Measurements from ENCODE around the gene ZNF350.
"Not testable (repeated sequence)": the region's sequence is repeated elsewhere in the genome, so short reads cannot be mapped to it uniquely, and the experiment has no call there.

The ZNF350 gene

DNA sequence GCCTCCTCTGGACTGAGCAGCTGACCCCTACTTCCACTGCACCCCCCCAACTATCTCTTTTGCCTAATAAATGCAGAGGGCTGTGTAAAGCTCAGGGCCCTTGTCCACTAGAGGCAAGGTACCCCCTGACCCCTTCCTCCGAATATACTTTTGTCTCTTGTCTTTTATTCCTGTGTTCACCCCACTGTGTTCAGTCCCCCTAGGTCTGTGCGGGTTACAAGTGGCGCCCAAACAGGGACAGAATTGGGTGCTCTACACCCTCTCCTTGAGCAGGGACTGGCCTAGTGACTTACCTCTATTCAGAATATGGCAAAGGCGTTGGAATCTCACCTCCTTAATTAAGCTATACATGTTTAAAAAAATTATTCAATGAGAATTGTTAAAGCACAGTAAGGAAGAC is 15.0 kb downstream of the ZNF350 start:
- no peaks in the 10 kb centered on the region for H3K27me3 ChIP-seq (ENCODE audit: control insufficient read depth, insufficient read depth, low read length)
- H3K27ac ChIP-seq (ENCODE audit: low read depth, low read length): no peak overlapping the region
- no peak overlapping the region for H3K9ac ChIP-seq (ENCODE audit: low read length)
- no peaks in the 10 kb centered on the region for H3K4me1 ChIP-seq (ENCODE audit: control insufficient read depth, insufficient read depth, low read length)
- no peak overlapping the region for H3K4me3 ChIP-seq (ENCODE audit: low read depth, low read length)
- peaks cover 78% of the 10 kb centered on the region for H3K36me3 ChIP-seq (ENCODE audit: control insufficient read depth, insufficient read depth, low read length)
- H3K9me3 ChIP-seq (ENCODE audit: control insufficient read depth, insufficient read depth, low read depth, low read length): peaks cover 93% of the 10 kb centered on the region

DNA sequence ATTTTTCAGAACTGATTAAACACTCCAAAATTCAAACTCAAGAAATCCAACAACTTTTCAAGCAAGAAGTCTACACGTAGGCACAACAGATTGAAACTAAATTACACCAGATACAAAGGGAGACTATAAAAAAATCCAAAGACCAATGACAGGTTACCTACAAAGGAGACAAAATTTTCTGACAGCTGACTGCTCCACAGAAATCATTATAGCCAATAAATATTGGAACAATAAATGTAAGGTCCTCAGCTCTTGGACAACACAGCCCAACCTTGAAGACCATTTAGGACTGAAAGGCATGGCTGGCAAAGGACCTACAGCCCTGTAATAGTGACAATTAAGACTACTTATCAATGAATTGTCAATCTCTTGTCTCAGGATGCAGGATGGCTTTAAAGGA is 15.9 kb downstream of the ZNF350 start:
- Histone ChIP-seq H3K4me3 (ENCODE audit: low read depth, low read length) (no peak overlapping the region), H3K4me1 (ENCODE audit: control insufficient read depth, insufficient read depth, low read length) (no peaks in the 10 kb centered on the region), H3K9me3 (ENCODE audit: control insufficient read depth, insufficient read depth, low read depth, low read length) (peaks cover 91% of the 10 kb centered on the region), H3K36me3 (ENCODE audit: control insufficient read depth, insufficient read depth, low read length) (peaks cover 81% of the 10 kb centered on the region), H3K9ac (ENCODE audit: low read length) (no peak overlapping the region), H3K27ac (ENCODE audit: low read depth, low read length) (no peak overlapping the region), H3K27me3 (ENCODE audit: control insufficient read depth, insufficient read depth, low read length) (no peaks in the 10 kb centered on the region)

DNA sequence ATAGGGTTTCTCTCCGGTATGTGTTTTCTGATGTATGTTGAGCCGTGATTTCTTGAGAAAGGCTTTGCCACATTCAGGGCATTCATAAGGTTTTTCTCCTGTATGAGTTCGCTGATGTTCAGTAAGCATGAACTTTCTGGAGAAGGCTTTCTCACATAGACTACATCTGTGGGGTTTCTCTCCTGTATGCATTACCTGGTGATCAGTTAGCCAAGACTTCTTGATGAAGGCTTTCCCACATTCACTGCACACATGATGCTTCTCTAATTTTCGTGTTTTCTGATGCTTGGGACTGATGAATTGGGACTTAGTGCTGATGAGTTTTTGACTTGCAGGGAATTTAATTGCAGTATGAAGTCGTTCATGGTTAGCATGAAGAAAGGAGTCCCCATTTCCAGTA is 21.1 kb downstream of the ZNF350 start:
- Histone ChIP-seq H3K27me3 (ENCODE audit: control insufficient read depth, insufficient read depth, low read length) (no peaks in the 10 kb centered on the region), H3K9me3 (ENCODE audit: control insufficient read depth, insufficient read depth, low read depth, low read length) (peaks cover 79% of the 10 kb centered on the region), H3K36me3 (ENCODE audit: control insufficient read depth, insufficient read depth, low read length) (peaks cover 62% of the 10 kb centered on the region), H3K4me3 (ENCODE audit: low read depth, low read length) (no peak overlapping the region), H3K9ac (ENCODE audit: low read length) (no peak overlapping the region), H3K4me1 (ENCODE audit: control insufficient read depth, insufficient read depth, low read length) (peaks cover 2% of the 10 kb centered on the region; the same call in 1 of the 2 replicates), H3K27ac (ENCODE audit: low read depth, low read length) (no peak overlapping the region)

DNA sequence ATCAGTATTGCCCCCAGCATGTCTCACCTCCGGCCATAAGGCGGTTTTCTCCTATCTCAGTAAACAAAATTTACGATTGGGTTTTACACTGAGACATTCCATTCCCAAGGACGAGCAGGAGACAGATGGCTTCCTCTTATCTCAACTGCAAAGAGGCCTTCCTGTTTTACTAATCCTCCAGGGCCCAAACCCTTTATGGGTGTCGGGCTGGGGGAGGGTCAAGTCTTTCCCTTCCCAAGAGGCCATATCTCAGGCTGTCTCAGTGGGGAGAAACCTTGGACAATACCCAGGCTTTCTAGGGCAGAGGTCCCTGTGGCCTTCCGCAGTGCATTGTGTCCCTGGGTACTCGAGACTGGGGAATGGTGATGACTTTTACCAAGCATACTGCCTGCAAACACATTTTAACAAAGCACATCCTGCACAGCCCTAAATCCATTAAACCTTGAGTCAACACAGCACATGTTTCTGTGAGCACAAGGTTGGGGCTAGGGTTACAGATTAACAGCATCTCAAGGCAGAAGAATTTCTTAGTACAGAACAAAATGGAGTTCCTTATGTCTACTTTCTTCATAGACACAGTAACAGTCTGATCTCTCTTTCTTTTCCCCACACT is 25.9 kb downstream of the ZNF350 start:
- not testable (repeated sequence) for H3K27ac ChIP-seq (ENCODE audit: low read depth, low read length); H3K4me1 ChIP-seq (ENCODE audit: control insufficient read depth, insufficient read depth, low read length); H3K27me3 ChIP-seq (ENCODE audit: control insufficient read depth, insufficient read depth, low read length); H3K4me3 ChIP-seq (ENCODE audit: low read depth, low read length)
- peaks cover 41% of the 10 kb centered on the region for H3K9me3 ChIP-seq (ENCODE audit: control insufficient read depth, insufficient read depth, low read depth, low read length)
- H3K36me3 ChIP-seq (ENCODE audit: control insufficient read depth, insufficient read depth, low read length): peaks cover 22% of the 10 kb centered on the region
- peak overlapping the region; percentile 44 for H3K9ac ChIP-seq (ENCODE audit: low read length)

DNA sequence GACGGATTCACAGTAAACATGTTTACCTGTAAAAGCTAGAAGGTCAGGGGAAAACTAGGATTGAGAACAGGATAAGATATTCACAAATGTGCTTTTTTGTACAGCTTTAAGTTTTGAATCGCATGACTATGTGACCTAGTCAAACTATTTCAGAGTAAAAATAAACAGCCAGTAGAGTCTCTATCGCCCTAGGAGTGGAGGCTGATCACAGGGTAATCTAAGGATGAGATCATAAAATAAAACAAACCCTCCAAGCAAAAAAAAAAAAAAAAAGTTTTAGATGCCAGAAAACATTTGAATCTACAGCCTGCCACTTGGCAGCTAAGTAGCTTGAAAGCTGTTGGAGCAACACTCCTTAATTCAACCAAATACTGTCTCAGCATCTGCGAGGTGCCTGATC is 26.8 kb downstream of the ZNF350 start:
- no peak overlapping the region; the same call in 1 of the 2 replicates for H3K27ac ChIP-seq (ENCODE audit: low read depth, low read length)
- H3K4me3 ChIP-seq (ENCODE audit: low read depth, low read length): no peak overlapping the region
- peaks cover 35% of the 10 kb centered on the region for H3K9me3 ChIP-seq (ENCODE audit: control insufficient read depth, insufficient read depth, low read depth, low read length)
- no peaks in the 10 kb centered on the region for H3K27me3 ChIP-seq (ENCODE audit: control insufficient read depth, insufficient read depth, low read length)
- H3K4me1 ChIP-seq (ENCODE audit: control insufficient read depth, insufficient read depth, low read length): peaks cover 2% of the 10 kb centered on the region; the same call in 1 of the 2 replicates
- peaks cover 12% of the 10 kb centered on the region for H3K36me3 ChIP-seq (ENCODE audit: control insufficient read depth, insufficient read depth, low read length)
- H3K9ac ChIP-seq (ENCODE audit: low read length): no peak overlapping the region

DNA sequence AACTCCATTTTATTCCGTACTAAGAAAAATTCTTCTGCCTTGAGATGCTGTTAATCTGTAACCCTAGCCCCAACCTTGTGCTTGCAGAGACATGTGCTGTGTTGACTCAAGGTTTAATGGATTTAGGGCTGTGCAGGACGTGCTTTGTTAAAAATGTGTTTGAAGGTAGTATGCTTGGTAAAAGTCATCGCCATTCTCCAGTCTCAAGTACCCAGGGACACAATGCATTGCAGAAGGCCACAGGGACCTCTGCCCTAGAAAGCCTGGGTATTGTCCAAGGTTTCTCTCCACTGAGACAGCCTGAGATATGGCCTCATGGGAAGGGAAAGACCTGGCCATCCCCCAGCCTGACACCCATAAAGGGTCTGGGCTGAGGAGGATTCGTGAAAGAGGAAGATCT is 28.8 kb downstream of the ZNF350 start:
- not testable (repeated sequence) for H3K27ac ChIP-seq (ENCODE audit: low read depth, low read length); H3K9ac ChIP-seq (ENCODE audit: low read length)

DNA sequence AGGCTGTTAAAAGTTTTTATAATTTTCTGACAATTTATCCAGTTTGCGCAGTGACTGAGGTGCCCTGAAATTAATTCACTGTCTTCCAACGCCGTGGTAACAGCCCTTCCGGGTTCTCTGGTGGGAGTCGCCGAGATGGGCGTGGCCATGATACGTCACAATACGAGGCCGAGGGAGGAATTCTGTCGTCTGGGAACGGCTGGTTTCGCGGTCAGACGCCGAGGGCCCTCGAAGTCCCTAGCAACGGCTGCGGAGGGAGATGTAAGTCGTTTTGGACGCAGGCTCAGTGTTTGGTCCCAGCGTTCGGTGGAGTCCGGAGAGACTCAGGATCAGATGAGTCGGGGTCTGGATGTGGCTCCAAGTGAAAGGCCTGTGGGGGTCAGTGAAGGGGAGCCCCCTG is 37.7 kb downstream of the ZNF350 start:
- Histone ChIP-seq H3K36me3 (ENCODE audit: control insufficient read depth, insufficient read depth, low read length) (peaks cover 25% of the 10 kb centered on the region), H3K9me3 (ENCODE audit: control insufficient read depth, insufficient read depth, low read depth, low read length) (peaks cover 81% of the 10 kb centered on the region), H3K4me1 (ENCODE audit: control insufficient read depth, insufficient read depth, low read length) (no peaks in the 10 kb centered on the region), H3K4me3 (ENCODE audit: low read depth, low read length) (no peak overlapping the region), H3K27ac (ENCODE audit: low read depth, low read length) (no peak overlapping the region), H3K27me3 (ENCODE audit: control insufficient read depth, insufficient read depth, low read length) (no peaks in the 10 kb centered on the region), H3K9ac (ENCODE audit: low read length) (no peak overlapping the region)

More for the DNA sequence above, 28.8 kb downstream of the ZNF350 start:
- H3K4me3 ChIP-seq (ENCODE audit: low read depth, low read length); H3K4me1 ChIP-seq (ENCODE audit: control insufficient read depth, insufficient read depth, low read length); H3K27me3 ChIP-seq (ENCODE audit: control insufficient read depth, insufficient read depth, low read length); H3K36me3 ChIP-seq (ENCODE audit: control insufficient read depth, insufficient read depth, low read length): not testable (repeated sequence)
- peaks cover 24% of the 10 kb centered on the region; the same call in 1 of the 2 replicates for H3K9me3 ChIP-seq (ENCODE audit: control insufficient read depth, insufficient read depth, low read depth, low read length)

DNA sequence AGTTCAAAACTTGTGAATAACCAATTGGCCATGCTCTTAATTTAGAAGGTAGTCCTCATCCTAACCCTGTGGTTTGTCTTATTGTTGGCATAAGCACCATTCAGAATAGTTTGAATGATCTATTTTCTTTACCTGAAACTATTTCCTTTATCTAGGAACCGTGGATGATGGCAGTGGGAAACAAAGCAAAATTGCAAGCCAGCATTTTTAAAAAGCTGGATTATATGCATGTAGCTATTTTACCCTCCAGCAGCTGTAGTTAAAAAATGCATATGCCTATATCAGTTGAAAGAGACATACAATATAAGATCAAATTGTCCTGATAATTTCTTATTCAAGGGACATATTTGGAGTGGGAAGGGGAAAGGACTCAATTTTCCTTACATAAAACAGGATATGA is 40.0 kb downstream of the ZNF350 start:
- H3K4me3 ChIP-seq (ENCODE audit: low read depth, low read length): no peak overlapping the region
- H3K9ac ChIP-seq (ENCODE audit: low read length): no peak overlapping the region
- H3K9me3 ChIP-seq (ENCODE audit: control insufficient read depth, insufficient read depth, low read depth, low read length): peaks cover 93% of the 10 kb centered on the region
- peaks cover 48% of the 10 kb centered on the region for H3K36me3 ChIP-seq (ENCODE audit: control insufficient read depth, insufficient read depth, low read length)
- H3K4me1 ChIP-seq (ENCODE audit: control insufficient read depth, insufficient read depth, low read length): no peaks in the 10 kb centered on the region
- H3K27ac ChIP-seq (ENCODE audit: low read depth, low read length): no peak overlapping the region
- no peaks in the 10 kb centered on the region for H3K27me3 ChIP-seq (ENCODE audit: control insufficient read depth, insufficient read depth, low read length)

DNA sequence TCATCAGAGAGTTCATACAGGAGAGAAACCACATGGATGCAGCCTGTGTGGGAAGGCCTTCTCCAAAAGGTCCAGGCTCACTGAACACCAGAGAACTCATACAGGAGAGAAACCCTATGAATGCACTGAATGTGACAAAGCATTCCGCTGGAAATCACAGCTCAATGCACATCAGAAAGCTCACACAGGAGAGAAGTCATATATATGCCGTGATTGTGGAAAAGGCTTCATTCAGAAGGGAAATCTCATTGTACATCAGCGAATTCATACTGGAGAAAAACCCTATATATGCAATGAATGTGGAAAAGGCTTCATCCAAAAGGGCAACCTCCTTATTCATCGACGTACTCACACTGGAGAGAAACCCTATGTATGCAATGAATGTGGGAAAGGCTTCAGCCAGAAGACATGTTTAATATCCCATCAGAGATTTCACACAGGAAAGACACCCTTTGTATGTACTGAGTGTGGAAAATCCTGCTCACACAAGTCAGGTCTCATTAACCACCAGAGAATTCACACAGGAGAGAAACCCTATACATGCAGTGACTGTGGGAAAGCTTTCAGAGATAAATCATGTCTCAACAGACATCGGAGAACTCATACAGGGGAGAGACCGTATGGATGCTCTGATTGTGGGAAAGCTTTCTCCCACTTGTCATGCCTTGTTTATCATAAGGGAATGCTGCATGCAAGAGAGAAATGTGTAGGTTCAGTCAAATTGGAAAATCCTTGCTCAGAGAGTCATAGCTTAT is 41.7 kb downstream of the ZNF350 start:
- Histone ChIP-seq H3K4me3 (ENCODE audit: low read depth, low read length) (peak overlapping the region; percentile 14; the same call in 1 of the 2 replicates), H3K27me3 (ENCODE audit: control insufficient read depth, insufficient read depth, low read length) (no peaks in the 10 kb centered on the region), H3K36me3 (ENCODE audit: control insufficient read depth, insufficient read depth, low read length) (peaks cover 65% of the 10 kb centered on the region), H3K27ac (ENCODE audit: low read depth, low read length) (no peak overlapping the region), H3K9ac (ENCODE audit: low read length) (no peak overlapping the region), H3K4me1 (ENCODE audit: control insufficient read depth, insufficient read depth, low read length) (no peaks in the 10 kb centered on the region), H3K9me3 (ENCODE audit: control insufficient read depth, insufficient read depth, low read depth, low read length) (peaks cover 95% of the 10 kb centered on the region)

DNA sequence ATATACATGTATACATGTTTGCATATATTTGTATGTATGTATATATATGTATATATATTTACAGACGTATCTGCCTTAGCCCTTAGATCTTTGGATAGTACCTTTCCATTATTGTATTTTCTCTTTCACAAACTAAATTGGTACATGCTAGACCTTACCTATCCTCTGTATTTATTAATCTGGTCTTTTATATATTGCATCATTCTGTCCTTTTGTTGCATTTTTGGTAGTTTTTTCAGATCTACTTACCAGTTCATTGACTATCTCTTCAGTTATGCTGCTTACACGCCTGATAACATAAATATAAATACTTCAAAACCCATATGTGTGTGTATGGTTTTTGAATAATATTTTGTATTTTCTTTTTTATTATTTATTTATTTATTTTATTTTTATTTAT is 47.7 kb downstream of the ZNF350 start:
- H3K9me3 ChIP-seq (ENCODE audit: control insufficient read depth, insufficient read depth, low read depth, low read length): peaks cover 74% of the 10 kb centered on the region
- peaks cover 96% of the 10 kb centered on the region for H3K36me3 ChIP-seq (ENCODE audit: control insufficient read depth, insufficient read depth, low read length)
- H3K4me1 ChIP-seq (ENCODE audit: control insufficient read depth, insufficient read depth, low read length): no peaks in the 10 kb centered on the region
- no peak overlapping the region for H3K27ac ChIP-seq (ENCODE audit: low read depth, low read length)
- H3K4me3 ChIP-seq (ENCODE audit: low read depth, low read length): no peak overlapping the region
- H3K27me3 ChIP-seq (ENCODE audit: control insufficient read depth, insufficient read depth, low read length): no peaks in the 10 kb centered on the region
- H3K9ac ChIP-seq (ENCODE audit: low read length): no peak overlapping the region

DNA sequence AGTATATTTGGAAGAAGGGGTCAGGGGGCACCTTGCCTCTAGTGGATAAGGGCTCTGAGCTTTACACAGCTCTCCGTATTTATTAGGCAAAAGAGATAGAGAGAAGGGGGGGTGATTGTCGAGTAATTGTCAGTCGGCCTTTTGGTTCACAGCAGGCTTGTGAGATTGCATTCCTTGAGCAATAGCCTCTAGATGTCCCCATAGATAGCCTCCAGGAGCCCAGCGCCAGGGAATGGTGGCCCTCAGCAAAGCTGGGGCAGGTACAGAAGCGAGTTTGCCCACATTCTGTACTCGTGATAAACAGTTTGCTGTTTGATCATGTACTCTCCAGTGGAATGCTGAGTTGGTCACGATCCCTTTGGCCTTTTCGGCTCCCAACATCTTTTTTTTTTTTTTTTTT is 54.7 kb downstream of the ZNF350 start:
- no peaks in the 10 kb centered on the region for H3K4me1 ChIP-seq (ENCODE audit: control insufficient read depth, insufficient read depth, low read length)
- H3K9ac ChIP-seq (ENCODE audit: low read length): no peak overlapping the region
- H3K9me3 ChIP-seq (ENCODE audit: control insufficient read depth, insufficient read depth, low read depth, low read length): peaks cover 32% of the 10 kb centered on the region
- H3K27me3 ChIP-seq (ENCODE audit: control insufficient read depth, insufficient read depth, low read length): no peaks in the 10 kb centered on the region
- peaks cover 70% of the 10 kb centered on the region for H3K36me3 ChIP-seq (ENCODE audit: control insufficient read depth, insufficient read depth, low read length)
- H3K27ac ChIP-seq (ENCODE audit: low read depth, low read length): no peak overlapping the region
- H3K4me3 ChIP-seq (ENCODE audit: low read depth, low read length): no peak overlapping the region

Measured in HUES6 (cell line).